Coronary artery (tissue), 2 donors: ENCODE results near the gene FADS3.

ENCODE experiments used
- DNase-seq: peaks from one replicate; pipeline ENCODE4 v3.0.0-alpha.2; 2017; ENCODE audit warnings: low spot score
- H3K27ac ChIP-seq, 2 donors: fragments of 200-600 bp; sonication (generic); one replicate each; pipeline ENCODE4 v1.5.1; 2016 to 2019
- H3K4me3 ChIP-seq: fragments of 200-600 bp; sonication (generic); 2 replicates; pipeline ENCODE4 v1.5.1; 2016; ENCODE audit warnings: mild to moderate bottlenecking, moderate library complexity
- TF ChIP-seq, protein P1 (sequence below): fragments of 200-600 bp; sonication (generic); IDR thresholded peaks from one replicate; pipeline ENCODE4 v1.5.1; 2019; ENCODE audit warnings: antibody characterized with exemption

Gene FADS3

DNA sequence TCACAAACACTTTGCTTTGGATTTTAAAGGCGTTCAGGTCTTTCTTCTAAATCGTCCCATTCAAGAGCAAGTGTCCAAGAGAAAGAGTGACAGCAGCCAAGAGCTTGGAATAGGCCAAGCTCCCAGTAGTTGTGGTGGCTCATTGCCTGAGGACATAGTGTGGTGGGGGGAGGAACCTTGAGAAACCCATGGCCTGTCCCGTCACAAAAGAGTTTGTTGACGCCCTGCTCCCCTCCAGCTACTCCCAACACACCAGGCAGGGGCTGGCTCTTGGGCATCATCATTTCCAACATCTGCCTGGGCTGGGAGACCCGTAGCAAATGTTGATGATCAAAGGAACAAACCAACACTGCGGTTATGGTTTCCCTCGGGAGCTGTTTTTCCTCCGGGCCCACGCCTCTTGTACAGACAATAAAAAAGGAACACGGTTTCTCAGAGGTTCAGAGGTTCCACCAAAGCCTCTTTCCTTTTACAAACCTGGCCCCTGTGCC lies 20.8 kb downstream of the FADS3 start:
- Histone ChIP-seq H3K27ac (peak overlapping the region; percentile 61 to 66), H3K4me3 (no peak overlapping the region)
- TF ChIP-seq, protein P1, sequence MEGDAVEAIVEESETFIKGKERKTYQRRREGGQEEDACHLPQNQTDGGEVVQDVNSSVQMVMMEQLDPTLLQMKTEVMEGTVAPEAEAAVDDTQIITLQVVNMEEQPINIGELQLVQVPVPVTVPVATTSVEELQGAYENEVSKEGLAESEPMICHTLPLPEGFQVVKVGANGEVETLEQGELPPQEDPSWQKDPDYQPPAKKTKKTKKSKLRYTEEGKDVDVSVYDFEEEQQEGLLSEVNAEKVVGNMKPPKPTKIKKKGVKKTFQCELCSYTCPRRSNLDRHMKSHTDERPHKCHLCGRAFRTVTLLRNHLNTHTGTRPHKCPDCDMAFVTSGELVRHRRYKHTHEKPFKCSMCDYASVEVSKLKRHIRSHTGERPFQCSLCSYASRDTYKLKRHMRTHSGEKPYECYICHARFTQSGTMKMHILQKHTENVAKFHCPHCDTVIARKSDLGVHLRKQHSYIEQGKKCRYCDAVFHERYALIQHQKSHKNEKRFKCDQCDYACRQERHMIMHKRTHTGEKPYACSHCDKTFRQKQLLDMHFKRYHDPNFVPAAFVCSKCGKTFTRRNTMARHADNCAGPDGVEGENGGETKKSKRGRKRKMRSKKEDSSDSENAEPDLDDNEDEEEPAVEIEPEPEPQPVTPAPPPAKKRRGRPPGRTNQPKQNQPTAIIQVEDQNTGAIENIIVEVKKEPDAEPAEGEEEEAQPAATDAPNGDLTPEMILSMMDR, result no peak
- DNase-seq, result no peak

DNA sequence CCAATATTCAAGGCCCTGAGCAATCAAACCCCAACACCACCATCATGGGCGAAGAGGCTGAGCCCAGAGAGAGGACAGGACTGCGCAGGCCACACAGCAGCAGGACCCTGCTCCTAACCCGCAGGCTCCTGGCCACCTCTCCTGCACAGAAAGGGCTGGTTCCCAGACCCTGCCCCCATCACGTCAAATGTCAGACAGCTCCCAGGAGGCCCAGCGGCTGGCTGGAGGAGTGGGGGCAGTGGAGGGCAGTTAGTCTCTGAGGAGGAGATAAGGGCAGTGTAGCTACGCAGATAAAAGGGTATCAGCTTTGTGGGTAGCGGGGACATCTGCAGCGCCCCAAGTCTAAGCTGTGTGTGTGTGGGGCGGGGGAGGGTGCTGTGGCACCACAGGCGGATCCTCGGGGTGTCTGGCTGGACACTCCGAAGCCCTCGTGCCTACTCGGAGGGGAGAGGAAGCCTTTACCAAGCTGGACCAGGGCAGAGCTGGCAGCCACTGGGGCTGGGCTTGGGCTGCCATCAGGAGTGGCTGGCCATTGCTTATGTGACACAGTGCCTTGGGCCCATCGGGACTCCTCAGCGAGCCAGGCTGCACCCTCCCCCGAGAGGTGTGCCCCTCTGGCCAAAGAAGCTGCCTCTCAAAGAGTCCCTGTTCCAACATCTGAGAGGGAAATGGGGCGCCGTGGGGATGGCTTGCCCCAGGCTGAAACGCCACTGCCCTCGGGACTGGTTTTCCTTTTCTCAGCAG lies 21.5 kb downstream of the FADS3 start:
- no peak for DNase-seq
- H3K4me3 ChIP-seq, result no peak overlapping the region
- H3K27ac ChIP-seq, result peak overlapping the region; percentile 61 to 66
- TF ChIP-seq, protein P1, result no peak

DNA sequence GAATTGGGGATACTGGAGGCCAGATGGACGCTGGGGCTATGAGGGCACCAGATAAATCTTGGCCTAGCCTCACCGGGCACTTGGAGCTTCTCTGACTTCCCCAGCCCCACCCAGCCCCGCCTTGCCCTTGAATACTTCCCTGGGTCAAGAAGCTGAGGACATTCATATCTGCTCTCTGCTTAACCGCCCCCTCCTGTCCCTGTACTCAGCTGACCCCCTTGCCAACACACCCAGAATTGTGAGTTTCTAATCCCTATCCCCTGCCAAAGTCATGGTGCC lies 22.0 kb downstream of the FADS3 start:
- H3K27ac ChIP-seq, result peak overlapping the region in 1 of 2 donors; percentile 61
- TF ChIP-seq, protein P1, result no peak
- DNase-seq, result no peak
- no peak overlapping the region for H3K4me3 ChIP-seq

DNA sequence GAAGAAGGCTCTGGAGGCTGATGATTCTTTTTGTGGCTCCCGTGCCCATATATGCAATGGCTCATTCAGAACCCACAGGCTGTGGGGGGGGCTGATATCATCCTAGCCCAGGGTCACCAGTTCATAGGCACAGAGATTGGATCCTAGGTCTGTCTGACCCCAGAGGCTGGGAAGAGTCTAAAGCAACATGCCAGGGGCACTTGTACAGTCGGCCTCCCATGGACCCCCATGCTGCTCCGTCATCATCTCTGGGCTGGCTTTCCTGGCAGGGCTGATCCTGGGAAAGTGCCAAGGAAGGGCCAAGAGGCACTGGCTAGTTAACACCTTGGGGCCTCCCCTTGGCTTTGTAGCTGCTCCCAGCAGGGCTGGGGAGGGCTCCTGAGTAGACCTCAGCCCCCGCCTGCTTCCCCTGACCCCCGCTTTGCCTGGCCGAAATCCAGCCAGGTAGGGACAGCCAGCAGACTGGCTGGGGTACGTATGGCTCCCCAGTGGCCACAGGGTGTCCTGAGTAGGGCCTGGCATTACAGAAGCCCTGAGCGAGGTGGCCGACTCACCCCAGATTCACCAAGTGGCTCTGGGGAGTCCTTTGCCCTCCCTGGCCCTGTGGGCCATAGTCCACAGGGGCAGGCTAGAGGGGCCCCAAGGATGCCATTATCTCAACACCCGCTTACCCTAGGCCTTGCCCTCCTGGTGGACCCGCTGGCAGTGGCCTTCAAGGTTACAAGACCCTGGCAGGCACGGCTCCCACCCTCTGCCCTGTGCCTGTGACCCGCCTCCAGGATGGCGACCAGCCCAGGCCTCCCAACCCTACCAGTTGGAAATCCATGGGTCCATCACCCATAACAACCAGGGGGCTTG lies 22.5 kb downstream of the FADS3 start:
- TF ChIP-seq, protein P1, result no peak
- H3K27ac ChIP-seq, result no peak overlapping the region

DNA sequence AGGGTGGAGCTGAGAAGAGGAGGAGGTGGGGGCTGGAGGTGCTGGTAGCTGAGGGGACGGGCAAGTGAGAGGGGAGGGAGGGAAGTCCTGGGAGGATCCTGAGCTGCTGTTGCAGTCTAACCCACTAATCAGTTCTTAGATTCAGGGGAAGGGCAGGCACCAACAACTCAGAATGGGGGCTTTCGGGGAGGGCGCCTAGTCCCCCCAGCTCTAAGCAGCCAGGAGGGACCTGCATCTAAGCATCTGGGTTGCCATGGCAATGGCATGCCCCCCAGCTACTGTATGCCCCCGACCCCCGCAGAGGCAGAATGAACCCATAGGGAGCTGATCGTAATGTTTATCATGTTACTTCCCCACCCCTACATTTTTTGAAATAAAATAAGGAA lies 24.4 kb downstream of the FADS3 start:
- DNase-seq, result no peak

More for the DNA sequence above, 22.5 kb downstream of the FADS3 start:
- H3K4me3 ChIP-seq, result no peak overlapping the region
- no peak for DNase-seq

DNA sequence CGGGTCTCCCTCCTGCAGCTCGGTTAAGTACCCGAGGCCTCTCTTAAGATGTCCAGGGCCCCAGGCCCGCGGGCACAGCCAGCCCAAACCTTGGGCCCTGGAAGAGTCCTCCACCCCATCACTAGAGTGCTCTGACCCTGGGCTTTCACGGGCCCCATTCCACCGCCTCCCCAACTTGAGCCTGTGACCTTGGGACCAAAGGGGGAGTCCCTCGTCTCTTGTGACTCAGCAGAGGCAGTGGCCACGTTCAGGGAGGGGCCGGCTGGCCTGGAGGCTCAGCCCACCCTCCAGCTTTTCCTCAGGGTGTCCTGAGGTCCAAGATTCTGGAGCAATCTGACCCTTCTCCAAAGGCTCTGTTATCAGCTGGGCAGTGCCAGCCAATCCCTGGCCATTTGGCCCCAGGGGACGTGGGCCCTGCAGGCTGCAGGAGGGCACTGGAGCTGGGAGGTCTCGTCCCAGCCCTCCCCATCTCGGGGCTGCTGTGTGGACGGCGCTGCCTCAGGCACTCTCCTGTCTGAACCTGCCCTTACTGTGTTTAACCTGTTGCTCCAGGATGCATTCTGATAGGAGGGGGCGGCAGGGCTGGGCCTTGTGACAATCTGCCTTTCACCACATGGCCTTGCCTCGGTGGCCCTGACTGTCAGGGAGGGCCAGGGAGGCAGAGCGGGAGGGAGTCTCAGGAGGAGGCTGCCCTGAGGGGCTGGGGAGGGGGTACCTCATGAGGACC lies 25.0 kb downstream of the FADS3 start:
- TF ChIP-seq, protein P1, result no peak
- DNase-seq, result no peak

More for the DNA sequence above, 24.4 kb downstream of the FADS3 start:
- Histone ChIP-seq H3K4me3 (no peak overlapping the region), H3K27ac (peak overlapping the region in 1 of 2 donors; percentile 16)
- TF ChIP-seq, protein P1, result no peak

More for the DNA sequence above, 25.0 kb downstream of the FADS3 start:
- no peak overlapping the region for H3K4me3 ChIP-seq
- H3K27ac ChIP-seq, result peak overlapping the region in 1 of 2 donors; percentile 16
